Astrocyte (in vitro differentiated cells and primary cell): ENCODE results near the gene LRRC61. TPM values are rescaled to one million over a fixed set of nuclear protein-coding genes. Genes with fewer than 3 reads are reported as not detected.

Experiments
- DNase-seq: peaks from one replicate; pipeline ENCODE4 v3.0.0-alpha.2; 2010; ENCODE audit warnings: low read depth
- FAIRE-seq: peaks from 2 replicates; lab custom pipeline; 2011; peaks lifted over from hg19 to GRCh38; lab: Jason Lieb, UNC
- H2AFZ ChIP-seq: 2 replicates; pipeline ENCODE4 v1.6.0; 2012; ENCODE audit warnings: low read depth, low read length, inconsistent platforms
- H3K27ac ChIP-seq: 2 replicates; pipeline ENCODE4 v1.5.1; 2011; ENCODE audit warnings: low read depth, low read length, inconsistent platforms
- H3K27me3 ChIP-seq: 2 replicates; pipeline ENCODE4 v1.6.0; 2011; ENCODE audit warnings: low read length, inconsistent platforms; ENCODE audit not compliant: insufficient read depth
- H3K36me3 ChIP-seq: 2 replicates; pipeline ENCODE4 v1.5.1; 2011; ENCODE audit warnings: low read length, inconsistent platforms; ENCODE audit not compliant: insufficient read depth
- H3K4me1 ChIP-seq: 2 replicates; pipeline ENCODE4 v1.5.1; 2011; ENCODE audit warnings: low read length, inconsistent platforms; ENCODE audit not compliant: insufficient read depth
- H3K4me2 ChIP-seq: 2 replicates; pipeline ENCODE4 v1.6.0; 2012; ENCODE audit warnings: low read length, inconsistent platforms
- H3K4me3 ChIP-seq: 2 replicates; pipeline ENCODE4 v1.5.1; 2011; ENCODE audit warnings: low read depth, mild to moderate bottlenecking, low read length, inconsistent platforms; ENCODE audit not compliant: insufficient read depth
- H3K79me2 ChIP-seq: 2 replicates; pipeline ENCODE4 v1.6.0; 2012; ENCODE audit warnings: mild to moderate bottlenecking, low read length, inconsistent platforms; ENCODE audit not compliant: insufficient read depth
- H3K9ac ChIP-seq: 2 replicates; pipeline ENCODE4 v1.6.0; 2012; ENCODE audit warnings: mild to moderate bottlenecking, low read length, inconsistent platforms
- H3K9me3 ChIP-seq: 2 replicates; pipeline ENCODE4 v1.5.1; 2012; ENCODE audit warnings: low read depth, mild to moderate bottlenecking, low read length, inconsistent platforms; ENCODE audit not compliant: insufficient read depth
- H4K20me1 ChIP-seq: 2 replicates; pipeline ENCODE4 v1.6.0; 2012; ENCODE audit warnings: low read length, inconsistent platforms; ENCODE audit not compliant: insufficient read depth
- H3K27ac Mint-ChIP-seq: one replicate; pipeline ENCODE4 v1.8.0; 2021; ENCODE audit warnings: mild to moderate bottlenecking, mixed read lengths; ENCODE audit not compliant: unreplicated experiment
- H3K27me3 Mint-ChIP-seq: one replicate; pipeline ENCODE4 v1.8.0; 2021; ENCODE audit warnings: low read depth, mixed read lengths; ENCODE audit not compliant: unreplicated experiment
- H3K36me3 Mint-ChIP-seq: one replicate; pipeline ENCODE4 v1.8.0; 2021; ENCODE audit warnings: low read depth, mixed read lengths; ENCODE audit not compliant: unreplicated experiment
- H3K4me1 Mint-ChIP-seq: one replicate; pipeline ENCODE4 v1.8.0; 2021; ENCODE audit warnings: low read depth, mixed read lengths; ENCODE audit not compliant: unreplicated experiment
- H3K4me3 Mint-ChIP-seq: one replicate; pipeline ENCODE4 v1.8.0; 2021; ENCODE audit warnings: mild to moderate bottlenecking, moderate library complexity, mixed read lengths; ENCODE audit not compliant: unreplicated experiment
- H3K9me3 Mint-ChIP-seq: one replicate; pipeline ENCODE4 v1.8.0; 2021; ENCODE audit warnings: mild to moderate bottlenecking, mixed read lengths; ENCODE audit not compliant: unreplicated experiment
- EZH2 ChIP-seq: IDR thresholded peaks from 2 replicates; pipeline ENCODE4 v1.6.1; 2012; ENCODE audit warnings: mild to moderate bottlenecking, low read length, inconsistent platforms; ENCODE audit not compliant: insufficient read depth
- total RNA-seq: library from RNA; stranded (reverse); gene quantifications from 2 replicates; pipeline ENCODE4 v1.2.1, GENCODE V29; 2021
- TF ChIP-seq, protein P1 (sequence below): IDR thresholded peaks from 2 replicates; pipeline ENCODE4 v1.5.1; 2011; ENCODE audit warnings: low read depth, mild to moderate bottlenecking, inconsistent platforms, low read length, moderate library complexity; ENCODE audit not compliant: insufficient read depth

Gene LRRC61
- total RNA-seq, 1 donor from 2014 or later = 0.45 TPM

DNA sequence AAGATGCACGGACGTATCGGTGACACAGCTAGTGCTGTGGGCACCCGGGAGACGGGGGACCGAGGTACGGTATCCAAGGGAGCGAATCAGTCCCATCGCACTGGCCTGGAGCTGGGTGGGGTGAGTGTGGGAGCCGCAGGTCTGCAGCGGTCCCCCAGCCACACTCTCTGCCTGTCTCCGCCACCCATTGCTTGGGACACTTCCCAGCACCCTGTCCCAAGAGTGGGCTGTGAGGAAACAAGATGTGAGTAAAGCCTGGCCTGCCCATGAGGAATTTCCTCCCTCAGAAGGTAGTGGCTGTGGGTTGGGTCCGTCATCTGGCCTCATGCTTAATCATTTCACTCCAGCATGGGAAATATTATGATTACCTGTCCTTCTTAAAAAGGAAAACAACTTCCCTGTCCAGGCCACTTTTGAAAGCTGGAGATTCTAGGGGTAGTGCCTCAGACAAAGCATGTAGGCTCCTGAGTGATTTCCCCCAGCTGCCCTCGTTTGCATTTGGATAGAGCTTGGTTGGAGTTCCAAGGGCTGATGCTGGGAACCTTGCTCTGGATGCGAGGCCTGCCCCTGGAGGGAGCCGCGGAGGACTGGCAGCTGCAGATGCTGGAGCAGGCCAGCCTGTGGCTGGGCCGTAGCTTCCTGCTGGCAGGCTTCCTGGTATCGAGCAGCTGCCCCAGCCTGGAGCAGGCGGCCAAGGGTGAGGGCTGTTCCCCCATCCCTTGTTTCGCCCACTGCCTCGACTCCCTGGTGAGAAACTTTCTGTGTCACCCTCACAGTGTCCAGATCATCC lies 6.4 kb downstream of the LRRC61 start:
- Mint-ChIP-seq H3K36me3 (peaks cover 5% of the 10 kb centered on the region), H3K4me1 (peaks cover 15% of the 10 kb centered on the region), H3K9me3 (peaks cover 2% of the 10 kb centered on the region), H3K27me3 (peaks cover 4% of the 10 kb centered on the region), H3K27ac (peak overlapping the region; percentile 2), H3K4me3 (no peak overlapping the region)
- no peak overlapping the region for H2AFZ ChIP-seq
- H3K79me2 ChIP-seq = no peaks in the 10 kb centered on the region
- no peak overlapping the region for H3K27ac ChIP-seq
- FAIRE-seq (no peak), DNase-seq (no peak)
- H3K4me1 ChIP-seq = no peaks in the 10 kb centered on the region
- H3K27me3 ChIP-seq = no peaks in the 10 kb centered on the region
- TF ChIP-seq, protein P1, sequence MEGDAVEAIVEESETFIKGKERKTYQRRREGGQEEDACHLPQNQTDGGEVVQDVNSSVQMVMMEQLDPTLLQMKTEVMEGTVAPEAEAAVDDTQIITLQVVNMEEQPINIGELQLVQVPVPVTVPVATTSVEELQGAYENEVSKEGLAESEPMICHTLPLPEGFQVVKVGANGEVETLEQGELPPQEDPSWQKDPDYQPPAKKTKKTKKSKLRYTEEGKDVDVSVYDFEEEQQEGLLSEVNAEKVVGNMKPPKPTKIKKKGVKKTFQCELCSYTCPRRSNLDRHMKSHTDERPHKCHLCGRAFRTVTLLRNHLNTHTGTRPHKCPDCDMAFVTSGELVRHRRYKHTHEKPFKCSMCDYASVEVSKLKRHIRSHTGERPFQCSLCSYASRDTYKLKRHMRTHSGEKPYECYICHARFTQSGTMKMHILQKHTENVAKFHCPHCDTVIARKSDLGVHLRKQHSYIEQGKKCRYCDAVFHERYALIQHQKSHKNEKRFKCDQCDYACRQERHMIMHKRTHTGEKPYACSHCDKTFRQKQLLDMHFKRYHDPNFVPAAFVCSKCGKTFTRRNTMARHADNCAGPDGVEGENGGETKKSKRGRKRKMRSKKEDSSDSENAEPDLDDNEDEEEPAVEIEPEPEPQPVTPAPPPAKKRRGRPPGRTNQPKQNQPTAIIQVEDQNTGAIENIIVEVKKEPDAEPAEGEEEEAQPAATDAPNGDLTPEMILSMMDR = no peak
- TF ChIP-seq EZH2 = no peak
- H3K4me2 ChIP-seq = no peak overlapping the region
- H4K20me1 ChIP-seq = no peaks in the 10 kb centered on the region
- H3K4me3 ChIP-seq = no peak overlapping the region
- H3K9me3 ChIP-seq = no peaks in the 10 kb centered on the region
- H3K9ac ChIP-seq = no peak overlapping the region
- no peaks in the 10 kb centered on the region for H3K36me3 ChIP-seq

DNA sequence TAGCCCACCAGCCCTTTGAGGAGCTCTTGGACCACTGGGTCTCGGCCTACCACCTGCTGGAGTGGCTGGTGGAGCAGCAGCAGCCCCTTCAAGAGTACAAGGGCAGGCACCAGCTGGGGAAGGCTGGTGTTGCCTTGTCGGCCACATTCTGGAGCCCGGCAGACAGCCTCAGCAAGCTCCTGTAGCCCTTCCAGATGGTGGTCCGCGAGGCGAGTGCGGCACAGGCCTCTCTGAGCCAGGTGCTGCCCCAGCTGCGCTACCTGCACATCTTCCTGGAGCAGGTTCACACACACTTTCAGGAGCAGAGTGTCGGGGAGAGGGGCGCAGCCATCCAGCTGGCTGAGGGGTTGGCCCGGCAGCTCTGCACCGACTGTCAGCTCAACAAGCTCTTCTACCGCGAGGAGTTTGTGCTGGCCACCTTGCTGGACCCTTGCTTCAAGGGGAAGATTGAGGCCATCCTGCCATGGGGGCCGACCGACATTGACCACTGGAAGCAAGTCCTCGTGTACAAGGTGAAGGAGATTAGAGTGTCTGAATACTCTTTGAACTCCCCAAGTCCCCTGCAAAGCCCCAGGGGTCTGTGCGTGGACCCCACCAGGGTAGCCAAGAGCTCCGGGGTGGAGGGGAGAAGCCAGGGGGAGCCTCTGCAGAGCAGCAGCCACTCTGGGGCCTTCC lies 7.2 kb downstream of the LRRC61 start:
- Histone ChIP-seq H3K79me2 (no peaks in the 10 kb centered on the region), H3K4me3 (no peak overlapping the region), H3K9me3 (no peaks in the 10 kb centered on the region), H3K27me3 (no peaks in the 10 kb centered on the region), H4K20me1 (no peaks in the 10 kb centered on the region), H3K9ac (no peak overlapping the region), H3K4me2 (no peak overlapping the region), H2AFZ (no peak overlapping the region), H3K36me3 (no peaks in the 10 kb centered on the region), H3K27ac (no peak overlapping the region), H3K4me1 (no peaks in the 10 kb centered on the region)
- Mint-ChIP-seq H3K27ac (no peak overlapping the region), H3K4me3 (no peak overlapping the region), H3K4me1 (peaks cover 7% of the 10 kb centered on the region), H3K27me3 (peaks cover 4% of the 10 kb centered on the region), H3K36me3 (peaks cover 4% of the 10 kb centered on the region), H3K9me3 (no peaks in the 10 kb centered on the region)
- FAIRE-seq (no peak), DNase-seq (no peak)
- TF ChIP-seq, protein P1 = no peak
- no peak for TF ChIP-seq EZH2
